HEK293 (cell line): ENCODE measurements around the gene HOXB8.
A peak's percentile ranks its signal among the peaks of the same experiment; 100 is the strongest.

ENCODE experiments used
- ATF2 ChIP-seq: fragments of 450-650 bp; formaldehyde crosslinking; IDR thresholded peaks from 2 replicates; pipeline ENCODE4 v1.5.1; 2016; ENCODE audit warnings: missing biosample characterization, missing genetic modification characterization, low read depth
- BCL11B ChIP-seq: fragments of 450-650 bp; formaldehyde crosslinking; IDR thresholded peaks from 2 replicates; pipeline ENCODE4 v1.5.1; 2016; ENCODE audit warnings: low read depth, missing biosample characterization, missing genetic modification characterization
- ELK4 ChIP-seq: IDR thresholded peaks from 2 replicates; pipeline ENCODE4 v1.6.1; 2011; ENCODE audit warnings: mild to moderate bottlenecking, low read depth, low read length, borderline replicate concordance
- GLIS1 ChIP-seq: fragments of 450-650 bp; formaldehyde crosslinking; IDR thresholded peaks from 2 replicates; pipeline ENCODE4 v1.5.1; 2016; ENCODE audit warnings: missing biosample characterization, missing genetic modification characterization
- HOXD13 ChIP-seq: sonication (generic); formaldehyde crosslinking; IDR thresholded peaks from 2 replicates; pipeline ENCODE4 v1.8.0; 2022; ENCODE audit warnings: missing genetic modification reagents, borderline replicate concordance
- INSM2 ChIP-seq: fragments of 450-650 bp; formaldehyde crosslinking; IDR thresholded peaks from 2 replicates; pipeline ENCODE4 v1.5.1; 2016; ENCODE audit warnings: missing biosample characterization, missing genetic modification characterization
- KLF7 ChIP-seq: fragments of 450-650 bp; formaldehyde crosslinking; IDR thresholded peaks from 2 replicates; pipeline ENCODE4 v1.5.1; 2016; ENCODE audit warnings: missing biosample characterization, missing genetic modification characterization, borderline replicate concordance
- KLF8 ChIP-seq: fragments of 450-650 bp; formaldehyde crosslinking; IDR thresholded peaks from 2 replicates; pipeline ENCODE4 v1.5.1; 2016; ENCODE audit warnings: missing biosample characterization, missing genetic modification characterization
- KLF9 ChIP-seq: fragments of 450-650 bp; formaldehyde crosslinking; IDR thresholded peaks from 2 replicates; pipeline ENCODE4 v1.5.1; 2016; ENCODE audit warnings: missing biosample characterization, missing genetic modification characterization, low read depth
- WT1 ChIP-seq: fragments of 450-650 bp; formaldehyde crosslinking; IDR thresholded peaks from 2 replicates; pipeline ENCODE4 v1.5.1; 2016; ENCODE audit warnings: missing biosample characterization, missing genetic modification characterization
- ZBTB21 ChIP-seq: fragments of 450-650 bp; formaldehyde crosslinking; IDR thresholded peaks from 2 replicates; pipeline ENCODE4 v1.5.1; 2017; ENCODE audit warnings: missing biosample characterization, missing genetic modification characterization
- ZBTB48 ChIP-seq: fragments of 450-650 bp; formaldehyde crosslinking; IDR thresholded peaks from 2 replicates; pipeline ENCODE4 v1.5.1; 2016; ENCODE audit warnings: missing biosample characterization, missing genetic modification characterization
- ZNF18 ChIP-seq: fragments of 450-650 bp; formaldehyde crosslinking; IDR thresholded peaks from 2 replicates; pipeline ENCODE4 v1.5.1; 2016; ENCODE audit warnings: missing biosample characterization, missing genetic modification characterization
- ZNF23 ChIP-seq: fragments of 450-650 bp; formaldehyde crosslinking; IDR thresholded peaks from 2 replicates; pipeline ENCODE4 v1.5.1; 2016; ENCODE audit warnings: missing biosample characterization, missing genetic modification characterization, borderline replicate concordance
- ZNF292 ChIP-seq: fragments of 450-650 bp; formaldehyde crosslinking; IDR thresholded peaks from 2 replicates; pipeline ENCODE4 v1.5.1; 2016; ENCODE audit warnings: low read depth, missing biosample characterization, missing genetic modification characterization, borderline replicate concordance
- ZNF350 ChIP-seq: fragments of 450-650 bp; formaldehyde crosslinking; IDR thresholded peaks from 2 replicates; pipeline ENCODE4 v1.5.0; 2017; ENCODE audit warnings: missing biosample characterization, mild to moderate bottlenecking, missing genetic modification characterization
- ZNF37A ChIP-seq: fragments of 450-650 bp; IDR thresholded peaks from 2 replicates; pipeline ENCODE4 v1.5.1; 2018; ENCODE audit warnings: missing biosample characterization, missing genetic modification characterization
- ZNF398 ChIP-seq: fragments of 450-650 bp; formaldehyde crosslinking; IDR thresholded peaks from 2 replicates; pipeline ENCODE4 v1.5.1; 2017; ENCODE audit warnings: missing biosample characterization, missing genetic modification characterization
- ZNF426 ChIP-seq: fragments of 450-650 bp; formaldehyde crosslinking; IDR thresholded peaks from 2 replicates; pipeline ENCODE4 v1.5.1; 2017; ENCODE audit warnings: missing biosample characterization, missing genetic modification characterization, mild to moderate bottlenecking, inconsistent platforms, moderate library complexity
- ZNF449 ChIP-seq: fragments of 450-650 bp; formaldehyde crosslinking; IDR thresholded peaks from 2 replicates; pipeline ENCODE4 v1.5.1; 2017; ENCODE audit warnings: missing biosample characterization, mild to moderate bottlenecking, missing genetic modification characterization, moderate library complexity
- ZNF501 ChIP-seq: fragments of 450-650 bp; formaldehyde crosslinking; IDR thresholded peaks from 2 replicates; pipeline ENCODE4 v1.5.1; 2016; ENCODE audit warnings: missing biosample characterization, missing genetic modification characterization
- ZNF510 ChIP-seq: fragments of 450-650 bp; formaldehyde crosslinking; IDR thresholded peaks from 2 replicates; pipeline ENCODE4 v1.5.1; 2018; ENCODE audit warnings: mild to moderate bottlenecking, missing genetic modification characterization, missing biosample characterization; ENCODE audit not compliant: insufficient replicate concordance
- ZNF558 ChIP-seq: fragments of 450-650 bp; formaldehyde crosslinking; IDR thresholded peaks from 2 replicates; pipeline ENCODE4 v1.5.1; 2016; ENCODE audit warnings: missing biosample characterization, missing genetic modification characterization
- ZNF596 ChIP-seq: fragments of 450-650 bp; IDR thresholded peaks from 2 replicates; pipeline ENCODE4 v1.5.0; 2018; ENCODE audit warnings: missing biosample characterization, mild to moderate bottlenecking, missing genetic modification characterization, moderate library complexity
- ZNF600 ChIP-seq: fragments of 450-650 bp; formaldehyde crosslinking; IDR thresholded peaks from 2 replicates; pipeline ENCODE4 v1.5.1; 2016; ENCODE audit warnings: missing biosample characterization, missing genetic modification characterization
- ZNF639 ChIP-seq: fragments of 450-650 bp; formaldehyde crosslinking; IDR thresholded peaks from 2 replicates; pipeline ENCODE4 v1.5.1; 2016; ENCODE audit warnings: missing biosample characterization, missing genetic modification characterization
- ZNF664 ChIP-seq: fragments of 450-650 bp; formaldehyde crosslinking; IDR thresholded peaks from 2 replicates; pipeline ENCODE4 v1.5.1; 2016; ENCODE audit warnings: missing biosample characterization, missing genetic modification characterization
- ZNF76 ChIP-seq: fragments of 450-650 bp; formaldehyde crosslinking; IDR thresholded peaks from 2 replicates; pipeline ENCODE4; 2016; ENCODE audit warnings: low read depth, missing biosample characterization, missing genetic modification characterization, borderline replicate concordance
- ZNF777 ChIP-seq: fragments of 450-650 bp; formaldehyde crosslinking; IDR thresholded peaks from 2 replicates; pipeline ENCODE4 v1.5.1; 2017; ENCODE audit warnings: missing biosample characterization, missing genetic modification characterization, borderline replicate concordance

HOXB8 gene

GRCh38 chr17:48575066-48575582 lies 40.0 kb downstream of the HOXB8 start (continued):
- TF ChIP-seq KLF9 (tag by site-specific recombination) = peak; percentile 47; the same call in 1 of the 2 replicates
- peak; percentile 47; the same call in 1 of the 2 replicates for TF ChIP-seq GLIS1 (tag by site-specific recombination)
- TF ChIP-seq ZNF398 (tag by site-specific recombination) = peak; percentile 31; the same call in 1 of the 2 replicates
- TF ChIP-seq ZBTB21 = 0 out of 2 replicates have a peak, but pooled peaks have one; percentile 9
- no peak for TF ChIP-seq ELK4
- peak; percentile 35; the same call in 1 of the 2 replicates for TF ChIP-seq ZNF76 (tag by site-specific recombination)
- TF ChIP-seq KLF8 (tag by site-specific recombination) = peak; percentile 50; the same call in 1 of the 2 replicates
- TF ChIP-seq ZNF501 (tag by site-specific recombination) = no peak
- peak; percentile 67; the same call in 1 of the 2 replicates for TF ChIP-seq BCL11B
- TF ChIP-seq ZNF37A (tag by site-specific recombination) = no peak
- peak; percentile 59; the same call in 1 of the 2 replicates for TF ChIP-seq ZNF596
- no peak for TF ChIP-seq ZNF426 (tag by site-specific recombination)
- peak; percentile 98 for TF ChIP-seq INSM2 (tag by site-specific recombination)
- TF ChIP-seq KLF7 (tag by site-specific recombination) = peak; percentile 85; the same call in 1 of the 2 replicates
- TF ChIP-seq ZNF449 (tag by site-specific recombination) = peak; percentile 72; the same call in 1 of the 2 replicates
- TF ChIP-seq ZNF777 (tag by site-specific recombination) = no peak
- TF ChIP-seq ZNF664 (tag by site-specific recombination) = 0 out of 2 replicates have a peak, but pooled peaks have one; percentile 11
- TF ChIP-seq ZNF510 (tag by site-specific recombination) = no peak
- no peak for TF ChIP-seq ZNF350
- TF ChIP-seq WT1 (tag by site-specific recombination) = peak; percentile 94
- TF ChIP-seq ZNF558 (tag by site-specific recombination) = 0 out of 2 replicates have a peak, but pooled peaks have one; percentile 10
- TF ChIP-seq ZBTB48 = no peak
- TF ChIP-seq ZNF18 (tag by site-specific recombination) = peak; percentile 76; the same call in 1 of the 2 replicates
- no peak; the same call in 1 of the 2 replicates for TF ChIP-seq ZNF639
- TF ChIP-seq ZNF600 = 0 out of 2 replicates have a peak, but pooled peaks have one; percentile 33
- no peak for TF ChIP-seq ATF2 (tag by site-specific recombination)
- TF ChIP-seq ZNF23 (tag by site-specific recombination) = no peak
- TF ChIP-seq ZNF292 (tag by site-specific recombination) = no peak
- no peak for TF ChIP-seq HOXD13 (CRISPR knock-in tag)
